HG02973 (cell line): Measurements from ENCODE around the gene EIF5AL1.
A peak's percentile ranks its signal among the peaks of the same experiment; 100 is the strongest.
"Not testable (repeated sequence)": the region's sequence is repeated elsewhere in the genome, so short reads cannot be mapped to it uniquely, and the experiment has no call there.

Experiments
- ATAC-seq: cut with Tn5 transposase; IDR thresholded peaks from one replicate; pipeline ENCODE4 v1.9.1; 2021; ENCODE audit warnings: moderate library complexity; ENCODE audit not compliant: unreplicated experiment

The EIF5AL1 gene

GRCh38 chr10:79509306-79509933 is 2.9 kb upstream of the EIF5AL1 start:
- not testable (repeated sequence) for ATAC-seq

- not testable (repeated sequence) for ATAC-seq
These were observed 2.3 kb upstream of the EIF5AL1 start for GRCh38 chr10:79509934-79510508.

DNA sequence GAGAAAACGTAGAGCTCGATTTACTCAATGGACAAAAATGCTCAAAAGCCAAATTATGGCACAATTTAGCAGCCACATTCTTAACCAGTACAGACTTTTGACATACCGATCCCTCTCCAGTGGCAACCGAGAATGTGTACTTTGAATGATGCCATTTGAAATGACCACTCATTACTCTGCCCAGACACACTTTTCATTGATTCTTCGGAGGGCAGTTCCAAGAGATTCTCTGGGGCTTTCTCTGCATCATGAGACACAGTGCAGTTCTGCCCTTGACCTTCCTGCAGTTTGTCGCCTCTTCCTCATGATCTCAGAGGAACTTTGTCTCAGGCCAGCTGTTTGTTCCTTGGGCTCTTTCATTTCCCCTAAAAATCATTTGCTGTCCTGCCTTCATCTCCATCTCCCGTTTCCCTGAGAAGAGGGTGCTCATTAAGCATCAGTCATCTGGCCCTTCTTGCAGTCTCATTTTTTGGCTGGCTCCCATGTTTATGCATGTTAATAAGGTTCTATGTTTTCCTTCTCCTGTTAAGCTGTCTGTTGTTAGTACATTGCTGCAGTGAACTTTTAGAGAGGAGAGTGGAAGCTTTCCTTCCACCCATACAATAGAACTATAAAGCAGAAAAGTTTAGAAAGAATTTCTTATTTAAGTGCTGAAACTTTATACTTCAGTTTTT is 4.3 kb downstream of the EIF5AL1 start:
- ATAC-seq = not testable (repeated sequence)

- not testable (repeated sequence) for ATAC-seq
These were observed 5.2 kb downstream of the EIF5AL1 start for GRCh38 chr10:79517567-79517966.

DNA sequence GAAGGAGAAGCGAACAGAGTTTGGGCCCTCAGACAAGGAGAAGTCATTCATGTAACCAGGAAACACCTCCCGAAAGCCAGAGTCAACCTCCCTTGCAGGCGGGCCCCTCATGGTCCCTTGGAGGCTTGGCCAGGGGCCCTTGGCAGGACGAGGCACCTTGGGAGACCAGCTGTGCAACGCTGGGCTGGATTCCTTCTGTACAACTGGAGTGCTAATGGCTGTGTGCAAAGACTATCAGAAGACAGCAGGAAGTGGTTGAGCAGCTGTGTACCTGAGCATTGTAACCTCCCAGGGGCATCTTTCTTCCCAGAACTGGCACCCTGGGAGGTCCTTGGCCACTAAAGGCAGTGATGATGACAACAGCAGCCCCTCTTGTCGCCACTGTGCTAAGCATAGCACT is 9.4 kb downstream of the EIF5AL1 start:
- ATAC-seq = not testable (repeated sequence)

GRCh38 chr10:79522464-79522863 is 10.1 kb downstream of the EIF5AL1 start:
- ATAC-seq = not testable (repeated sequence)

DNA sequence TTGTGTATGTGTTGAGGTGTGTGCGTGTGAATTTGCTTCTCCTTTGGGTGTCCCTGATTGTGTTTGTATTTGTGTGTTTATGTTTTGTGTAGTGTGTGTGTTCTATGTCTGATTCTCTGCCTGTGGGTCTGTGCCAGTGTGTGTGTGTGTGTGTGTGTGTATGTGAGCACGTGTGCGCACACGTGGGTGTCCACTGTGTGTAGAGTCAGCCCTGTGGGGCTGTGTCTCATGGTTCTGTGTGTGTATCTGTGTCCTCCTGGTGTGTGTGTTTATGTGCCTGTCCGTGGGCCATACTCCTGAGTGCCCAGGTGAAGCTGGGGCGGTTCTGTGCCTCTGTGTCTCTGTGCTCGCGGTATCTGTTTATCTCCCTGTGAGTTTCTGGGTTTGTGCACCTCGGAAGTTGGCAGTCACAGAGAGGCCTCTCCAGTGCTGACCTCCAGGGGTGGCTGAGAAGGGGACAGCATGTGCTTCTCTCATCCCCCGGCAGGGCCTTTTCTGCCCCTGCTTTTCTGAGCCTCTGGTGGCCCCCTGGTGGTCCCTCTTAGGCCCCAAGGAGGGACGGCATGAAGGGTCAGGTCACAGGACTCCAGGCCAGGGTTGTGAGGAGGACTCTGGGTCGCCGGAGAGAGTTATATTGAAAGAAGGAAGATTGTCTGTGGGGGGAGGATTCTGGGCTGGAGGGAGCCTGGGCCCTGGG is 11.0 kb downstream of the EIF5AL1 start:
- ATAC-seq = not testable (repeated sequence)

DNA sequence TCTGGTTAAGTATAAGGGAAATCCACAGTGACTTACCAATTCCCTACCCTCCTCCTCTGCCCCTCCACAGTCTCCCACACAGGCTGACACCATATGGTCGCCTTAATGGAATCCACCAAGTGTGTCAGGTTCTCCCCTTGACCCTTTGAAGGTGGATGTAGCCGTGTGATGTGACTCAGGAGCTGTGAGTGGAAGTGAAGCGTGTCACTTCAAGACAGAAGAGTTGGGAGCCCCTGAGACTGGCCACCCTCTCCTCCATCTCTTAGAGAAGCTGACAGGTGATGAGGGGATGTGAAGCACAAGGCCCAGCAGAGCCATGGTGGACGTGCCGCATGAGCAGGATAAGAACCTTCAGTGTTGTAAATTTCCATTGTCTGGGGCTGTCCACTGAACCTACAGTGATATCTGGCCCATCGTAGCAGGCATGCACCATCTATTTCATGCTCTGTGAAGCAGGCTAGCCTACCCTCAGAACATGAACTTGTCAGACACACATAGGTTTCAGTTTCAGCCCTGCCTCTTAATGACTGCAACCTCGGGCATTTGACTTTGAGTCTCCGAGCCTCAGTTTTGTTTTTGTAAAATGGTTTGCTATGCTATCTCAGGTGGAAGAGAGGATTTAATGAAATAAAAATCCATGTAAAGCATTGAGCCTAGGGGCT is 12.8 kb downstream of the EIF5AL1 start:
- peak; percentile 77 for ATAC-seq

DNA sequence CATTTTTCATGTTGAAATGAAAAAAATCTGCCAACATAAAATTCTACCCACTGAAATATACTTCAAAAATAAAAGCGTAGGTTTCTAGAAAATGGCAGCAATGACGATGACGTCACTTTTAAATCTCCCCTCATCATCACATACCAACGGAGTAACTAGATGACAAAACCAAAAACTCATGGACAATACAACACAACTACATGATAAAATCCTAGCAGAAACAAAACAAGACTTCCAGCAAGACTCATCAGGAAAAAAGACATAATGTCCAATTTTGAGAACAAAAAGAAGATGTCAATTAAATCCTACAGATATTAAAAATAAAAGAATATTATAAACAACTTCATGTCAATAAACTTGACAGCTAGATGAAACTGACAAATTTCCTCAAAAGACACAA is 15.9 kb downstream of the EIF5AL1 start:
- ATAC-seq = not testable (repeated sequence)

DNA sequence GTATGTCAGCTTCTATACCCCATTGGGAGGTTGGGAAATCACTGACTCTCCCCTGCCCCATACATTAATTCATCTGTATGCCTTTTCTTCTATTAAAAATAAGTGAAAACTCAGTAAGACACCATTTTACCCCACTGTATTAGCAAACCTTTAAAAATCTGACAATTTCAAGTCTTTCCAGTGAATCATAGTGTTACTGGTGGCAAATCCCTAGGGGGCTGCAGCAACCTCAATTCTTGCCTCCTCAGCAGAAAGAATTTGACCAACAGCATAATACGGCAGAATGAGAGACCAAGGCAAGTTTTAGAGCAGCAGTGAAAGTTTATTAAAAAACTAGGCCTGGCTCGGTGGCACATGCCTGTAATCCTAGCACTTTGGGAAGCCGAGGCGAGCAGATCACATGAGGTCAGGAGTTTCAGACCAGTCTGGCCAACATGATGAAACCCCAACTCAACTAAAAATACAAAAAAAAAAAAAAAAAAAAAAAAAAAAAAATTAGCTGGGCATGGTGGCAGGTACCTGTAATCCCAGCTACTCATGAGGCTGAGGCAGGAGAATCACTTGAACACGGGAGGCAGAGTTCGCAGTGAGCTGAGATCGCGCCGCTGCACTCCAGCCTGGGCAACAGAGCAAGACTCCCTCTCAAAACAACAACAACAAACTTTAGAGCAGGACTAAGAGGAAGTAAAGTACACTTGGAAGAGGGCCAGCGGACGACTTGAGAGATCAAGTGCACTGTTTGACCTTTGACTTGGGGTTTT is 21.0 kb downstream of the EIF5AL1 start:
- not testable (repeated sequence) for ATAC-seq

DNA sequence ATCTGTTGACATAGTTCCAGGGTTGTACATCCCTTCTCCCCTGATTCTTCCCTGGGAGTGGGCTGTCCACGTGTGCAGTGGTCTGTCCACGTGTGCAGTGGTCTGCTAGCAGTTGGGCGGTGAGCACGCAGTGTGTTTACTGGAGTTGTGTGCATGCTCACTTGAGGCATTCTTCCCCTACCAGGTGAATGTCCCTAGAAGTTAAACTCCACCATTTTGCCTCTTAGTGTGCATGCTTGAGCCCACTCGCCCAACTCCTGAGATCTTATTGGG is 21.5 kb downstream of the EIF5AL1 start:
- not testable (repeated sequence) for ATAC-seq

DNA sequence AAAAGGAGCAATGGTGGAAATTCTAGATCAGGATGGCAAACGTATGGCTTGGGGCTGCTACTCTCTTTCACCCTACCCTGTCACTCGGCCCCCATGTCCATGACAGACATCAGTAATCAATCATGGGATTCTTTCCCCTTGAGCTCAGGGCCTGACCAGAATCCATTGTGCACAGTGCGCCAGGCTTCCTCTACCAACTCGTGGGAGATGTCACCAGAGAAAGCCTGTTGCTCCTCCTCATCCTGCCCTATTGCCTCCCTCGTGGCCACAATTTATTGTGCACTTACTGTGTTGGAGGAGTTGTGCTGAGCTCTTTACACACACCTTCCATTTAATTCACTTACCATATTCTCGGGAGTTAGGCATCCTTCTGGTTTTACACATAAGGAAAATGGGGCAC is 26.0 kb downstream of the EIF5AL1 start:
- not testable (repeated sequence) for ATAC-seq

DNA sequence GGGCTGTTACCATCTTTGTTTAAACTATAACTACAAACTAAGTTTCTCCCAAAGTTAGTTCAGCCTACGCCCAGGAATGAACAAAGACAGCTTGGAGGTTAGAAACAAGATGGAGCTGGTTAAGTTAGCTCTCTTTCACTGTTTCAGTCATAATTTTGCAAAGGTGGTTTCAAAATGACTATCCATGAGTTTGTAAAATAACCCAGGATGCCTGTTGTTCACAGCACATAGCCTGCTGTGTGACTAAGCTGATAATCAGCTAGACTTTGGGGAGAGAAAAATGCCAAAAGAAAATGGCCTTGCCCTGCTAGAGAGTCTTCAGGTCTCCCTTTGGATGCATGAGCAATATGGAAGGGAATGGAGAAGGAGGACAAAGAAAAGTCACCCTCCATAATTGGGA is 28.6 kb downstream of the EIF5AL1 start:
- peak; percentile 88 for ATAC-seq

GRCh38 chr10:79542626-79543025 is 30.3 kb downstream of the EIF5AL1 start:
- no peak for ATAC-seq

DNA sequence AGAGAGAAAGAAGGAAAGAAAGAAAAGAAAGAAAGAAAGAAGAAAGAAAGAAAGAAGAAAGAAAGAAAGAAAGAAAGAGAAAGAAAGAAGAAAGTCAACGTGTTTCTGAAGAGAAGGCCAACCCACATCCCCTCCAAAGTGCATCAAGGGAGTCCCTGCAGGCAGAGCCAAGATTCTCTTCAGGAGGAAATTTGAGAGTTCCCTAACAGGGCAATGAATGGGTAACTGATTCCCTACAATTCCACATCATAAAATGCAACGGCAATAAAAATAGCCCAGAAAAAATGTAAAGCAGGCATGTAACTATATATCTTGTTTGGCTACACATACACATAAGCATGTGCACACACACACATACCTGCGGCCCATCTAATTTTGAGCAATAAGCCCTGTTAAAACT is 32.1 kb downstream of the EIF5AL1 start:
- not testable (repeated sequence) for ATAC-seq

GRCh38 chr10:79544926-79545659 is 32.8 kb downstream of the EIF5AL1 start:
- not testable (repeated sequence) for ATAC-seq

DNA sequence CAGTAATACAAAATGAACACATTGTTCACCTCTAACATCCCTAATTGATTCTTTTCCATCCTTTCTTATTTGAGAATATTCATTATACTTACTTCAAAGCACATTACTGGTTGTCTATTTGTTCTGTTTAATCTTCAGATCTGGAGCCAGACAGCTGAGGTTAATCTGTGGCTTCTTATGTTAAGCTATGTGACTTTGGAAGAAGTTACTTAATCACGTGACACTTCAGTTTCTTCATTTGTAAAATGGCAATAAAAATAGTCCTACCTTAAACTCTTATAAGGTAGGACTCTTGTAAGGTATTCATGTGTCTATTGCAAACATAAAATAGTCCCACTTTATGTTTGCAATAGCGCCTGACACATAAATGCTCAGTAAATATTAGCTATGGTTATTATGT is 34.8 kb downstream of the EIF5AL1 start:
- not testable (repeated sequence) for ATAC-seq

- no peak for ATAC-seq
These were observed 35.6 kb downstream of the EIF5AL1 start for GRCh38 chr10:79547973-79548372.

- no peak for ATAC-seq
These were observed 39.8 kb downstream of the EIF5AL1 start for GRCh38 chr10:79552143-79552542.
